Smooth muscle cell (in vitro differentiated cells): ENCODE data around the gene AMOTL2. TPM values are rescaled to one million over a fixed set of nuclear protein-coding genes. Genes with fewer than 3 reads are reported as not detected.

Experiments
- DNase-seq: peaks from one replicate; lab custom pipeline; 2025; ENCODE audit not compliant: unreplicated experiment; lab: John Stamatoyannopoulos, UW
- H2AFZ ChIP-seq: fragments of 200-600 bp; sonication (generic); 2 replicates; pipeline ENCODE4 v1.6.0; 2016; ENCODE audit warnings: antibody characterized with exemption, low read depth, mild to moderate bottlenecking
- H3F3A ChIP-seq: fragments of 200-600 bp; sonication (generic); 2 replicates; pipeline ENCODE4 v1.6.0; 2017; ENCODE audit warnings: antibody characterized with exemption, low read depth
- H3K27ac ChIP-seq: fragments of 200-600 bp; sonication (generic); 2 replicates; pipeline ENCODE4 v1.5.1; 2016; ENCODE audit warnings: low read depth, mild to moderate bottlenecking
- H3K27me3 ChIP-seq: fragments of 200-600 bp; sonication (generic); 2 replicates; pipeline ENCODE4 v1.6.1; 2016; ENCODE audit warnings: low read depth, mild to moderate bottlenecking
- H3K36me3 ChIP-seq: fragments of 200-600 bp; sonication (generic); 2 replicates; pipeline ENCODE4 v1.5.1; 2016; ENCODE audit warnings: low read depth
- H3K4me1 ChIP-seq: fragments of 200-600 bp; sonication (generic); 2 replicates; pipeline ENCODE4 v1.5.1; 2016; ENCODE audit warnings: low read depth
- H3K4me2 ChIP-seq: fragments of 200-600 bp; sonication (generic); 2 replicates; pipeline ENCODE4 v1.6.0; 2016; ENCODE audit warnings: mild to moderate bottlenecking
- H3K4me3 ChIP-seq: fragments of 200-600 bp; sonication (generic); 2 replicates; pipeline ENCODE4 v1.5.1; 2016; ENCODE audit warnings: mild to moderate bottlenecking
- H3K79me2 ChIP-seq: fragments of 200-600 bp; sonication (generic); 2 replicates; pipeline ENCODE4 v1.6.0; 2016; ENCODE audit warnings: low read depth, mild to moderate bottlenecking
- H3K9ac ChIP-seq: fragments of 200-600 bp; sonication (generic); 2 replicates; pipeline ENCODE4 v1.6.0; 2016; ENCODE audit warnings: low read depth
- H3K9me3 ChIP-seq: fragments of 200-600 bp; sonication (generic); replicated peaks from 2 replicates; pipeline ENCODE4 v1.5.1; 2016; ENCODE audit warnings: low read depth
- H4K20me1 ChIP-seq: fragments of 200-600 bp; sonication (generic); 2 replicates; pipeline ENCODE4 v1.6.0; 2016; ENCODE audit warnings: low read depth
- WGBS: methylation state at CpG from one replicate; pipeline ENCODE4 v1.1.7; 2016; ENCODE audit warnings: low lambda C conversion rate; 5-methylcytosine and 5-hydroxymethylcytosine counted together
- polyA plus RNA-seq: library from polyadenylated mRNA; unstranded; fragments of >200 nt; fragmentation: Nextera tagmentation; extraction: Ambion mirVana; gene quantifications from 2 replicates; pipeline ENCODE4 v1.2.1, GENCODE V29; 2016
- total RNA-seq: library from RNA; depleted of rRNA; stranded (reverse); fragments of >200 nt; gene quantifications from 2 replicates; pipeline ENCODE4 v1.2.3, GENCODE V29; 2014
- TF ChIP-seq, protein P1 (sequence below): fragments of 200-600 bp; sonication (generic); IDR thresholded peaks from 2 replicates; pipeline ENCODE4 v1.5.1; 2017; ENCODE audit warnings: borderline replicate concordance, mild to moderate bottlenecking, antibody characterized with exemption; ENCODE audit not compliant: insufficient read depth, poor library complexity, severe bottlenecking

The AMOTL2 gene
- total and polyA plus RNA-seq, 2 experiments from 2014 or later: 109 to 114 TPM

DNA sequence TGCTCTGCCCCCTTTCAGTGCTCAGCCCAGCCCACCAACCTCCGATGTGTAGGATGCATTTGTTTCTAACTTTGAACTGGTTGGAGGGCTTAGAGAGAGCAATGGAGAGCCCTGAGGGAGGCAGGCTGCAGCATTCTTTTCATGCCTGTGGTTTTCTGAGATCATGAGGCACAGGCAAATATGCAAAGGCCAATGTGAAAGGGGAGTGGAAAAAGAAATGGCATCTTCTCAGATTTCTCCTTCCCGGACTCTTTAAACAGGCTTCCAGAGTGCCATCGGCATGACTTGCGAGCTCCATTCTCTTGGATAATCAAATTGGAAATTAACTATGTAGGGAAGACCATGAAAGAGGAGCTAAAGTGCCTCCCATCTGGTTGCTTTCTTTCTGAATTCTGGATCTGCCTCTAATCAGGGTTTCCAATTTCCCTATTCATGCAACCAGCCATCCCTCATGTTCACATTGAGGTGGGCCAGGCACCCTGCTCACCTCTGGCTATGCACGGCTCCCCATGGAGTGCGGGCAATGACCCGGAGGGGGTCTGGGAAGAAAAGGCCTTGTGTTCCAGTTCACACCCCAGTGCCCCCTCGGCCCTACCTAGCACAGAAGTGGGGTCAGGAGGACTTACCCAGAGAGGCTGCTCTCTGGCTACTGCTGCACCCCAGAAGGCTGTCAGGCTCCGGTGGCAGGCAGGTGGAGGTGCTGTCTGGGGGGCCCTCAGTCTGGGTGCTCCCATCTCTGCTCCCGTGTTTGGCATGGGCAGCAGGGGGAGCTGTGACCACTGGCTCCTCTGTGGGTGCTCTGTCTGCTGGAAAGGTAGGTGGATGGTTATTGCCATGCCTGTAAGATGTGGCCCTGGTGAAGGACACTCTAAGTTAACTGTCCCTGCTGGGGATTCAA, 16.1 kb downstream of the AMOTL2 start:
- Histone ChIP-seq H3K4me2 (peak overlapping the region; percentile 73), H3K4me3 (no peak overlapping the region), H3K79me2 (peaks cover 19% of the 10 kb centered on the region), H3K27ac (peak overlapping the region; percentile 88), H3K36me3 (no peaks in the 10 kb centered on the region), H4K20me1 (peaks cover 43% of the 10 kb centered on the region), H3K9ac (peak overlapping the region; percentile 51), H3K27me3 (no peaks in the 10 kb centered on the region), H3K4me1 (peaks cover 27% of the 10 kb centered on the region), H3F3A (peaks cover 43% of the 10 kb centered on the region), H2AFZ (no peak overlapping the region), H3K9me3 (no peaks in the 10 kb centered on the region)
- WGBS: 44% methylated on average over 10 of the region's 10 CpGs
- DNase-seq: no peak
- TF ChIP-seq, protein P1, sequence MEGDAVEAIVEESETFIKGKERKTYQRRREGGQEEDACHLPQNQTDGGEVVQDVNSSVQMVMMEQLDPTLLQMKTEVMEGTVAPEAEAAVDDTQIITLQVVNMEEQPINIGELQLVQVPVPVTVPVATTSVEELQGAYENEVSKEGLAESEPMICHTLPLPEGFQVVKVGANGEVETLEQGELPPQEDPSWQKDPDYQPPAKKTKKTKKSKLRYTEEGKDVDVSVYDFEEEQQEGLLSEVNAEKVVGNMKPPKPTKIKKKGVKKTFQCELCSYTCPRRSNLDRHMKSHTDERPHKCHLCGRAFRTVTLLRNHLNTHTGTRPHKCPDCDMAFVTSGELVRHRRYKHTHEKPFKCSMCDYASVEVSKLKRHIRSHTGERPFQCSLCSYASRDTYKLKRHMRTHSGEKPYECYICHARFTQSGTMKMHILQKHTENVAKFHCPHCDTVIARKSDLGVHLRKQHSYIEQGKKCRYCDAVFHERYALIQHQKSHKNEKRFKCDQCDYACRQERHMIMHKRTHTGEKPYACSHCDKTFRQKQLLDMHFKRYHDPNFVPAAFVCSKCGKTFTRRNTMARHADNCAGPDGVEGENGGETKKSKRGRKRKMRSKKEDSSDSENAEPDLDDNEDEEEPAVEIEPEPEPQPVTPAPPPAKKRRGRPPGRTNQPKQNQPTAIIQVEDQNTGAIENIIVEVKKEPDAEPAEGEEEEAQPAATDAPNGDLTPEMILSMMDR: peak; percentile 29

DNA sequence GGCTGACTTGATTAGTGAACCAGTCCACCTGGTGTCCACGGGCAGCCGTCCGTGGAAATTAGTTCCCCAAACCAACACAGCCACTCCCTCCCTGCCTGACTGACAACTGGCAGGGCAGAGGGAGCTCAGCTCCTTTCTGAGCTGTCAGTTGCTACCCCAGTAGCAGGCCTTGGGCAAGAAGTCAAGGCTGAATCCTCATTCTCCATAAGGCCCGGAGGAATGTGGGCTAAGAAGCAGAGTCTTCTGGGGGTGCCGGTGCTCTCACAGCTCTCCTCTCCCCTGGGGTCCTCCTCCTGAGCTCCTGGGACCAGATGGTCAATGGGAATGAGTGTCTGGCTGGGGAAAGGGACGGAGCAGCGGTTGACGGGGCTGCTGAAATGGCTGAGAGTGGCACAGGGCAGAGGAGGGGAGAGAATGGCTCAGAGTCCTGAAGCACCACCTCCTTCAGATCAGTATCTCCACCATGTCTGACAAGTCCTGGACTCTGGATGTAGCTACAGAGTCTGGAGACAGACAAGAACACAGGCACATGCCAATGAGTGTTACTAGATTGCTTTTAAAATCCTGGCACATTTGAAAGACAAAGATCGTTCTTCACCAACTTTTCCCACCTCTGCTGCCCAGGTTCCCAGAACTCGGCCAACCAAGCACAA, 16.9 kb downstream of the AMOTL2 start:
- Histone ChIP-seq H3K9me3 (no peaks in the 10 kb centered on the region), H3K9ac (peak overlapping the region; percentile 51), H2AFZ (no peak overlapping the region), H3K79me2 (peaks cover 15% of the 10 kb centered on the region), H3K4me1 (peaks cover 27% of the 10 kb centered on the region), H3K4me3 (no peak overlapping the region), H3K27ac (peak overlapping the region; percentile 88), H3F3A (peaks cover 38% of the 10 kb centered on the region), H3K36me3 (no peaks in the 10 kb centered on the region), H3K27me3 (no peaks in the 10 kb centered on the region), H3K4me2 (peak overlapping the region; percentile 73), H4K20me1 (peaks cover 36% of the 10 kb centered on the region)
- TF ChIP-seq, protein P1: no peak
- 40% methylated on average over 10 of the region's 10 CpGs for WGBS
- DNase-seq: no peak

DNA sequence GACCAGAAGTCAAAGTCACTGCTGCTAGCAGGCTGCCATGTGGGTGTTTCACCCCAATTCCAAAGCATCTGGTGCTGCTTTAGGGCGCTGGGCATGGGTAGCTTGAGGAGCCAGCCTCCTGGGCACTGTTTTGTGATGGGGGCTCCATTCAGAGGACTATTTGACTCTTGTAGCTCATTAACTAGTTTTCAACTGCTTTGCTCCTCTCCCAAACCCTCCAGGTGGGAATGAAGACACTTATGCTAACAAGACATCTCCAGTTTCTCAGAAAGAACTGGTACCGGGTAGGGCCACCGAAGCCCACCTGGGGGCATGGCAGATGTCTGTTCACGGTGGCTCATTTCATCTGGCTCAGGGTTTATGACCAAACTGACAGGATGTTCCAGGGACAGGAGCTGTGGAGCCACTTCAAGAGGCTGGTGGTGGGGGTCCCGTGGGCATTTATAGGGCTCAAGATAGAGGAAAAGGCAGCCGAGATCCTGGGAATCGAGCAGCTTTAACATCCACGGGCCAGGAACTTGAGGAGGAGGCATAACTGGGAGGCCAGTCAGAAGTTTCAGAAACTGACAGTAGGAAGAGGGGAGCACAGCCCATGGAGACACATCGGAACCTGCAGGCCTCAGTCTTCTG, 17.7 kb downstream of the AMOTL2 start:
- H3K4me2 ChIP-seq: peak overlapping the region; percentile 73
- TF ChIP-seq, protein P1: no peak
- peaks cover 34% of the 10 kb centered on the region for H3F3A ChIP-seq
- H3K79me2 ChIP-seq: peaks cover 15% of the 10 kb centered on the region
- peaks cover 27% of the 10 kb centered on the region for H4K20me1 ChIP-seq
- WGBS: 94% methylated on average over 9 of the region's 9 CpGs
- H3K36me3 ChIP-seq: no peaks in the 10 kb centered on the region
- H3K27ac ChIP-seq: peak overlapping the region; percentile 88
- H3K27me3 ChIP-seq: no peaks in the 10 kb centered on the region
- H3K9me3 ChIP-seq: no peaks in the 10 kb centered on the region
- no peak for DNase-seq
- no peak overlapping the region for H2AFZ ChIP-seq
- H3K4me1 ChIP-seq: peaks cover 32% of the 10 kb centered on the region
- peak overlapping the region; percentile 51 for H3K9ac ChIP-seq
- no peak overlapping the region for H3K4me3 ChIP-seq
